Neutrophil (primary cell): ENCODE measurements around the gene TMSB10.

ENCODE experiments used
- H3K27ac ChIP-seq: fragments of 200-600 bp; sonication (generic); 2 replicates; pipeline ENCODE4 v1.5.1; 2016; ENCODE audit warnings: mild to moderate bottlenecking, moderate library complexity
- H3K27me3 ChIP-seq: fragments of 200-600 bp; sonication (generic); 2 replicates; pipeline ENCODE4 v1.6.0; 2016; ENCODE audit warnings: mild to moderate bottlenecking
- H3K36me3 ChIP-seq: fragments of 200-600 bp; sonication (generic); 2 replicates; pipeline ENCODE4 v1.5.1; 2017
- H3K4me1 ChIP-seq, 2 experiments: fragments of 200-600 bp in 1 of 2; sonication (generic) in 1 of 2; 1 replicate in 1 of 2; 2 replicates in 1 of 2; pipeline versions ENCODE4 v1.5.1 to v1.6.1; 2013 to 2016; ENCODE audit warnings: low read depth in 1 of 2, low read length in 1 of 2, mild to moderate bottlenecking in 1 of 2, moderate library complexity in 1 of 2; ENCODE audit not compliant: control insufficient read depth in 1 of 2, insufficient read depth in 1 of 2
- H3K4me3 ChIP-seq, 2 experiments: fragments of 200-600 bp in 1 of 2; sonication (generic) in 1 of 2; 1 replicate in 1 of 2; 2 replicates in 1 of 2; pipeline ENCODE4 v1.5.1; 2013 to 2016; ENCODE audit warnings: low read depth in 1 of 2, low read length in 1 of 2, mild to moderate bottlenecking in 1 of 2, moderate library complexity in 1 of 2
- H3K9me3 ChIP-seq: fragments of 200-600 bp; sonication (generic); 2 replicates; pipeline ENCODE4 v1.5.1; 2016
- CTCF ChIP-seq: fragments of 200-600 bp; sonication (generic); IDR thresholded peaks from 2 replicates; pipeline ENCODE4 v1.5.1; 2016; ENCODE audit warnings: antibody characterized with exemption

The TMSB10 gene

GRCh38 chr2:84938194-84938879 lies 32.9 kb downstream of the TMSB10 start:
- no peak overlapping the region for H3K27ac ChIP-seq
- H3K36me3 ChIP-seq: no peaks in the 10 kb centered on the region
- H3K27me3 ChIP-seq: no peaks in the 10 kb centered on the region
- TF ChIP-seq CTCF: no peak
- H3K4me3 ChIP-seq: no peak overlapping the region
- H3K9me3 ChIP-seq: no peaks in the 10 kb centered on the region
- H3K4me1 ChIP-seq: peaks cover 31% of the 10 kb centered on the region in 2 experiments

- Histone ChIP-seq H3K4me3 (peak overlapping the region; percentile 18 to 43), H3K27ac (peak overlapping the region; percentile 81), H3K4me1 (peaks cover 31 to 35% of the 10 kb centered on the region in 2 experiments), H3K9me3 (no peaks in the 10 kb centered on the region), H3K27me3 (no peaks in the 10 kb centered on the region), H3K36me3 (no peaks in the 10 kb centered on the region)
- TF ChIP-seq CTCF: no peak
Observed at GRCh38 chr2:84939426-84940087, 34.1 kb downstream of the TMSB10 start.

GRCh38 chr2:84940088-84940470 lies 34.6 kb downstream of the TMSB10 start:
- TF ChIP-seq CTCF: no peak
- H3K4me3 ChIP-seq: peak overlapping the region; percentile 18 to 43
- peaks cover 31 to 38% of the 10 kb centered on the region in 2 experiments for H3K4me1 ChIP-seq
- H3K27me3 ChIP-seq: no peaks in the 10 kb centered on the region
- no peaks in the 10 kb centered on the region for H3K36me3 ChIP-seq
- H3K27ac ChIP-seq: peak overlapping the region; percentile 81
- H3K9me3 ChIP-seq: no peaks in the 10 kb centered on the region

GRCh38 chr2:84940831-84941412 lies 35.5 kb downstream of the TMSB10 start:
- Histone ChIP-seq H3K4me1 (peaks cover 34 to 47% of the 10 kb centered on the region in 2 experiments), H3K27ac (peak overlapping the region; percentile 81), H3K27me3 (no peaks in the 10 kb centered on the region)

GRCh38 chr2:84942166-84942565 lies 36.7 kb downstream of the TMSB10 start:
- H3K27ac ChIP-seq: no peak overlapping the region
- H3K36me3 ChIP-seq: no peaks in the 10 kb centered on the region
- no peaks in the 10 kb centered on the region for H3K9me3 ChIP-seq
- no peak for TF ChIP-seq CTCF
- no peak overlapping the region for H3K4me3 ChIP-seq
- peaks cover 44 to 59% of the 10 kb centered on the region in 2 experiments for H3K4me1 ChIP-seq
- H3K27me3 ChIP-seq: no peaks in the 10 kb centered on the region

More at GRCh38 chr2:84940831-84941412, 35.5 kb downstream of the TMSB10 start:
- TF ChIP-seq CTCF: no peak
- Histone ChIP-seq H3K4me3 (no peak overlapping the region), H3K36me3 (no peaks in the 10 kb centered on the region), H3K9me3 (no peaks in the 10 kb centered on the region)
